ENCODE data around the gene TECPR2.

The TECPR2 gene

DNA sequence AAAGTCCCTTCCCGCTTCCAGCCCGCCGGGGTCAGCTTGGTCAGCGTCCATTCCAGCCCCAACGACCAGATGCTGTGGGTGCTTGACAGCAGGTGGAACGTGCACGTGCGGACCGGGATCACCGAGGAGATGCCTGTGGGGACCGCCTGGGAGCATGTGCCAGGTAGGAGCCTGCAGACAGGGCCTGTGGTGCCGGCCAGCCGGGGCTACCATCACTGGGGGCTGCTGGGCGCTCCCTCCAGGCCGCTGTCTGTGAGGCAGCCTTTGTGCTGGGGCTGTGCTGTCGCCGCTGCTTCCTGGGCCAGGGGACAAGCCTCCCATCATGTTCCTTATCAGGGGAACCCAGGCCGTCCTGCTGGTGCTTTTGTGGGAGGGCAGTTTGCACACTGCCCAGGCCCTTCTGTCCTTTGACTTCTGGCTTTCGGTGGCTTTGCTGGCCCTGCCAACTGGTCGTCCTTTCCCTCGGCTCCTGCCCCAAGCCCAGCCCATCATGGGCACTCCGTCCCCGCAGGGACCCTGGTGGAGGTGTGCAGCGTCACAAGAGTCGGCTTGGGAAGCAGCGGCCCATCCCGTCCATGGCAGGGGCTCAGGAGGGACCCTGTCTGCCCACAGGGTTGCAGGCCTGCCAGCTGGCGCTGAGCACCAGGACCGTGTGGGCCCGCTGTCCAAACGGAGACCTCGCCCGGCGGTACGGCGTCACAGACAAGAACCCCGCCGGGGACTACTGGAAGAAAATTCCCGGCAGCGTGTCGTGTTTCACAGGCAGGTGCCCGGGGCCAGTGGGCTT lies 134.4 kb downstream of the TECPR2 start:
- DNase-seq (ENCODE audit: low read depth in 2 of 2) = no peak

DNA sequence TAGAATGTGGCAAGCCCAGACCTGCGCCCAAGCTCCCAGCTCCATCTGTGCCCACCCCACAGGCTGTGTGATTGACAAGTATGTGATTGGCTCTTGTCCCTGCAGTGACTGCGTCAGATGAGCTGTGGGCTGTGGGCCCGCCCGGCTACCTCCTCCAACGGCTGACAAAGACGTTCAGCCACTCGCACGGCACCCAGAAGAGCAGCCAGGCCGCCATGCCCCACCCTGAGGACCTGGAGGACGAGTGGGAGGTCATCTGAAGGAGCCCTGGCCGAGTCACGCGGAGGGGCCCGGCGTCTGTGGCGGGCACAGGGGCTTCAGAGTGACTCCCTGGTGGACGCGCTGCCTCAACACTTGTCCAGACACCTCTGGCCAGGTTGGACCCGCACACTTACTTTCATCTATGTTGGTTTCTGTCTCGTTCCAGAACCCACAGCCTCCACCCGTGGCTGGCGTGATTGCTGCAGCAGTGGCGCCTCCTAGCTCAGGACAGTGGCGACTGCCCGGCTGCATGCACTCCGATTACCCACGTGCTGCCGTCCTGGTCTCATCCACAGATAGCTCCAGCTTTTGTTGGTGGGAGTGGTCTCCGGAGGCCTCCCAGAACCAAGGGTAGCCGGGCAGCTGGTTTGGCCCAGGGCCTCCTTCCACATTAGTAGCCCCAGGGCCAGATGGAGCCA lies 135.4 kb downstream of the TECPR2 start:
- DNase-seq (ENCODE audit: low read depth in 2 of 2) = no peak

DNA sequence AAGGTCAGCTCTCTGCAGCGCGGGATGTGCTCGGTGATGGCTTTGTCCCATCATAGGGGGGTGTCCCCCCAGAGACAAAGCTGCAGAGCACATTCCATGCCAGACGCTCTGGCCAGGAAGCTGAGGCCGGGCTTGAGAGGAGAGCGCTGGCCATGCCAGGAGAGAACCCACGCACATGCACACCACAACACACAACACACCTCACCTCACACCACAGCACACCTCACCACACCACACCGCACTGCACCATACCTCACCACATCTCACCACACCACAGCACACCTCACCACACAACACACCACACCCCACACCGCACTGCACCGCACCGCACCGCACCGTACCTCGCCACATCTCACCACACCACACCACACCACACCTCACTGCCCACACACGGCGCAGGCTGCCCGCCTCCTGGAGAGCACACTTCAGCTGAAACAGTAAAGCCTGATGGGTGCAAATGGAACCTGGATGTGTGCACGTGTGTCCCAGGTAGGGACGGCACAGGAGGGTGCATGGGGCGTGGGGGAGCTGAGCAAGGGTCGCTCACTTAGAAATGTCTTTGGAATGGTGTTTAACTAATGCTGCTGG lies 136.0 kb downstream of the TECPR2 start:
- no peak for DNase-seq (ENCODE audit: low read depth in 2 of 2)

DNA sequence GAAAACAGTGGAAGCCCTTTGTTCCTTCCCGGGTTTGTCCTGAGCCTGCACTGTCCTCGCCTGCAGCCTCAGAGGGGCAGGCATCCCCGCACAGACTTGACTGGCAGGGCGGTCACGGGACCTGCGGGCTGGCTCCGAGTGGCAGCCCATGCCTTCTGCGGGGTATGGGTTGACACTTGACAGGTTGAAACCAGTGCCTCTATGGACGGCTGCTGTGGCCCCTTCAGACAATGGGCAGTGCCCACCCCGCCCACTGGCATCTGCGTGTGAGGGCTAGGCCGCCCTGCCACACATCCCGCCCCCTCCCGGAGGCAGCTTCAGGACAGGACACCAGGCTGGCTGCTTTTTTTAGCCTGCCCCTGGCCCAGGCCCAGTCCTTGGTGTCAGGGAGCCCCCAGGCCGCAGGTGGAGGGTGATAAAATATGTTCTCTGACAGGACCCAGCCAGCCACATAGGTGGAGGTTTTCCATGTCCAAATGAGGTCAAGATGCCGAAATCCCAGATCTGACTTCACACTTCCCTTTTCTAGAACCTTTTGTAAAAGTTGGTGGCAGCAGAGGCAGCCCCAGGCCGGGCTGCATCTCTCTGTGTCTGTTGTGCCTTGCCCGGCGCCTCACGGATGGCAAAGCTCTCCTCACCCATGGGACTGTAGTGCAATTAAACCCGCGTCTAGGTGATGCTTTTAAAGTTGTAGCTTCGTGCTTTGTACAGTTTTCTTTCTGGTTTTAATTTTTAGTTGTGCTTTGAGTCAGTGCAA lies 136.8 kb downstream of the TECPR2 start:
- no peak for DNase-seq (ENCODE audit: low read depth in 2 of 2)

DNA sequence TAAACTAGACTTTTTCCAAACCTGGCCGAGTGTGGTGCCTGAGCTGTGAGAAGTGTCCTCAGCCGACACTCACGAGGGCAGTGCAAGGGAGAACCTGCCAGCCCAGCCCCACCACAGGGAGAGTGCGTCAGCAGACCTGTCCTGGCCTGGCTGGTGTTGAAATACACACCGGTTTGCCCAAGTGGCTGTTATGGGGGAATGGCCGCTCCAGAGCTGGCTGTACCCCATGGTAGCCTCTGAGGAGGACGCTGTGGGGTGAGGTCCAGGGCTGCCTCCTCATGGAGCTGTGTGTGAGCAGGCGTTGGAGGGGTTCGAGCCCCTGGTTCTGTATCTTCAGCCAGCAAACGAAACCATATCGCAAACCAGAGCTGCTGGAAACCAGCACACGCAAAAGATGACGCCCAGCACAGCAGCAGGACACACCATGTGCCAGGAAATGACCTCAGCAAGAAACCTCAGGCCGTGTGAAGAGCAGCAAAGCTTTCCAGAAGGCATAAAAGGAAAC lies 137.5 kb downstream of the TECPR2 start:
- no peak for DNase-seq (ENCODE audit: low read depth in 2 of 2)

DNA sequence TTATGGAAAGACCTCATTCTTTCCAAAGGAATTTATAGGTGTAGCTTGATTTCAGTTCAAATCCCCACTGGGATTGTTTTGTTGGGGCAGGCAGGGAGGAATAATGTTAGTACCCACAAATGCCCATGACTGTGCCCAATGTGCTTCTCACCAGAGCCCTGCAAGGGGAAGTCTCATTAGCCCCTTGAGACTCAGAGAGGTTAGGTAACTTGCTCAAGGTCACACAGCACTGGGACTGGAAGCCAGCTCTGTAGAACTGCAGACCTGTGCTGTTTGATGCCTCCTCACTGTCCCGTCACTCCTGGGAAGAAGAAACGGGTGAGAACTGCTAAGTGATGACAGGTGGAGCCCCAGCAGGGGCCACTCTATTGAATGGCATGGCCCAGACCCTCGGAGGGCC lies 138.0 kb downstream of the TECPR2 start:
- DNase-seq (ENCODE audit: low read depth in 2 of 2) = no peak

DNA sequence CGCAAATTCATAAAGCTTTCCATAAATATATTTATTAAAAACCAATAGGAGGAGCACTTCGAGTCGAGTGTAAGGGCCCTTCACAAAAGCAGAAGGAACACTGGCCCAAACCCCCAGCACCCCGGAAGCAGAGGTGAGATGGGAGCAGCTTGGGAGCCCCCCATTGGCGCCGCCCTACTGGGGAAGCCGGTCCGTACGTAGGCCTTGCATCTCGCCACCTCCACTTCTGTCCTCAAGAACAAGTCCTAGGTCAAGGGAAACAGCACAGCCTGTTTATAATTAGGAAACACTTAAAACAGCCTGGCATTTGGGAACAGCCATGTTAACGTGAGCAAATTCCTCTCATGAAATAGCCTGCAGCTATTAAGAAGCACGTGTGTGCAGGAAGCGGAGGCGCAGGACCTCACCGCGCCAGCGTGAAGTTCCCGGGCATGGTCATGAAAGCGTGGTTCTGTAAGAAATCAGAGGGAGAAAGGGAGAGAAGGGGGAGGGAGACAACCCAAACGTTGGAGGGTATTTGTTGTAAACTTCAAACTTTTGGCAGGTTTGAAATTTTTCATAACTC lies 139.1 kb downstream of the TECPR2 start:
- no peak for DNase-seq (ENCODE audit: low read depth in 2 of 2)

DNA sequence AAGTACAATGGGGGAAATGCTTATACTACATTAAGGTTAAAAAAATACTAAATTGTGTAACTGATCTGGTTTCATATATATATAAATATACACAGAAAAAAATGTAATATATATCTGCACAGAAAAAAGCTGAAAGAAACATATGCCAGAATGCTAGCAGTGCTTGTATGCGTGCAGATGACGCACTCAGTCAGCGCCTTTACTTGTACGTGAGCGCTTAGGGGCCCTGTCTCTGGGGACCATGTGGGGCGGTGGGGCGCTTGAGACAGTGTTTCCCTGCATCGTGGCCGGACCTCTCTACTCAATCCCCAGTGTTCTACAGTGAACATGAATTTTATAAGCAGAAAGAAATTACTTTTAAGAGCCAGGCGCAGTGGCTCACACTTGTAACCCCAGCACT lies 139.8 kb downstream of the TECPR2 start:
- DNase-seq (ENCODE audit: low read depth in 2 of 2) = no peak

DNA sequence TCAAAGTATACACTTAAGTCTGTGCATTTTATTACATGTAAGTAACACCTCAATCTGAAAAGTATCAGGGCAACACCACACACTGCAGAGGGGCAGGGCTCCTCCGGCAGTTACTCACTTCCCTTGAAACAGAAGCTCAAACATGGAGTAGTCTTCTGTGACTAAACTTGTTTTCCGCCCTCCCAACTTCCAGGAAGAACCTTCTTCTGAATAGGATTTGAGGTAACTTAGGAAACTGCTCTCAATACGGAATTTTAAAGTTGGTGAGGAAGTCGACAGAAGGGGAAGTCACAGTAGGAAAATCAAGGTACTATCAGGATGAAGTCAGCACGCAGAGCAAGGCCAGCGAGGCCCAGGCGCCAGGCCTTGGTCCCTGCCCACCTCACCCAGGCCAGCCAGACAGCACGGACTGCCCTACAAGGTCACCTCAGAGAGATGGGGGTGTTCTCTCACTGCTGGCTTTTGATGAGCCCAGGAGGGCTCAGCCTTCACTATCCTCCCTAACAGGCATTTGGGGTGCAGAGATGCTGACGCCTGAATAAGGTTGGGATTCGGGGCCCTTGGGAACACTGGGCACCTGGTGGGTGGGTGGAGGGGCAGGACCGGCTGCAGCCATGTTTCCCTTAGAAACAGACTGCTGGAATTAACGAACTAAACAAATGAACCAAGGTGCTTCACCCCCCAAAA lies 141.0 kb downstream of the TECPR2 start:
- DNase-seq (ENCODE audit: low read depth in 2 of 2) = no peak

DNA sequence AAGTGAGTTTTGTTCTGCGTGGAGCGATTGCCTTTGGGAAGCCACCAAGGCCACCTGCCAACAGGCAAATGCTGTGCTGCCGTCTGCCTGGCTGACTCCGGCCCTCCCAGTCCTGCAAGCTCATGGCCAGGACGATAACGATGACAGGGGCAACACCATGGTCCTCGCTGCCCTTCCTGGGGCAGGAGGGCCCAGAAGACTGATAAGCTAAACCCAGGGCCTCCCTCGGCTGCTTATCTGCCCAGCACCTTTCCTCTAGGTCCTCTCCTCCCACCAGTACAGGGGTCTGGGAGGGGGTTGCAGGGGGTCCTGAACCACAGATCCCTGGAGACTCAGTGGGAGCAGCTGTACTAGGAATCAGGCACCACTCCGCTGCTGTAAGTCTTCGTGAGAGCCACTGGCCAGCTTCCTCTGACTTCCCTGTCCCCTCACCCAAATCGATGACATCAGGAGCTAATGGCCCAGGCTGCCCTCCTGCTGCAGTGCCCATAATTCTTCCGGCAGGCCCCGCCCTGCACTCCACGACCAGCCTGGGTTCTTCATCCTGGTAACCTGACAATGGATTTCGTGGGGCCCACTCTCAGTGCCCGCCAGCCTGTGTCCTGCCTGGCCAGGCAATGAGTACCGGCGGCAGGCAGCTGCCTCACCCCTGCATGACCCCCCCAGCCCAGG lies 141.7 kb downstream of the TECPR2 start:
- no peak for DNase-seq (ENCODE audit: low read depth in 2 of 2)

DNA sequence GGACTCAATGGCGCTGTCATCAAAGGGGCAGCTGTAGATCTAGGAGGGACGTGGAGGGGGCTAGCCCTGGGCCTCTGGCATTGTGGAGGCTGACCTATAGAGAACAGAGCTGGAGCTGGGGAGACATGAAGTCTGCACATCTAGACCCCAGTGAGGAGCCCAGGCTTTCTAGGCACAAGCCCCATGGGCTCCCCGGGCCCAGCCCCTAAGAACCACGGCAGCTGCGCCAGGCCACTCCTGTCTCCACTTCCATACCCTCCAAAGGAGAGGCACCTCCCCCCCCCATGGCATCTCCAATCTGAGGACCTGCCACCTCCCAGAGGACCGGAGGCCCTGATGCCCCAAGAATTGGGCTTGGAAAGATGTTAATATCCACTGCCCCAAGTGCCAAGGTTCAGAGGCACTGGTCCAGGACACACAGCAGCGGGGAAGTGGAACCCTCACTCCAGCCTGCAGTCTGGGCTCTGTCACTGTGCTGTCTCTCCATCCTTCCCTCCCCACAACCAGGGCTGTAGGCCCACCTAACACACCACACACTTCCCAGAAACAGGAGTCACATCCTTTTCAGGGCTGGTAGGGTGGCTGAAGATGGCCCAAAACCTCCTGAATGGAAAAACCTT lies 142.4 kb downstream of the TECPR2 start:
- no peak for DNase-seq (ENCODE audit: low read depth in 2 of 2)

DNA sequence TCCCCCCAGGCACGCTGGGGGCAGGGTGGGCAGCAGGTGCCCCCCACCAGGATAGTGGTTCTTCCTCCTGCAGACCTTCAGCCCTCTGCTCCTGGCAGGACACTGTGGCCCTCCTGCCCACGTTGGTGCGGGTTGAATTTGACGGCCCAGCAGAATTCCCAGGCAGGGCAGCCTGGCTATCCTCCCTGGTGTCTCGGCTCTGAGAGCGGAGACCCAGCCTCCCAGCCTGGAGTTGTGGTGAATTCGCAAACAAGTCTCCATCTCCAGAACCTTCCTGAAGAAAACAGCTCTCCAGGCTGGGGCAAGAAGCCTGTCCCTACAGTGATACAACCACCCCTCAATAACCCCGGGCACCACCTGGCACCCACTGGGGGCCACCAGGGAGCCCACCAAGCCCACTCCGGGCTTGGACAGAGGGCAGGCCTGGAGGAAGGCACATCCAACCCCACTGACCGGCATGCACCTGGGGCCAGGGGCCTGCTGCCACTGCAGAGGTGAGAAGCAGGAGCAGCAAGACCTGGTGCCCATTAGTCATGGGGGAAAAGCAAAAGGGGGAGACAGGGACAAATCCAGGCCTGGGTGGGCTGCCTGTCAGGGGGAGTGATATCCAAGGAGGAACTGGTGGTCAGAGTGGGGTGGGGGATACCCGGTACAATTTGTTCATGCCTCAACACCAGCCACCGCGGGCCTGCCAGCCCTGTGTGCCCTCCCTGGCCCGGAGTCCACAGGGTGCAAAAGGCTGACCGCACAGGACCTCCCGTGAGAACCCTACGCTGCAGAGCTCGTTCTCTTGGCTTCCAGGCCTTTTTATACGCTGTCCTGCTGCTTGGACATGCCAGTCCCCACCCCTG lies 143.3 kb downstream of the TECPR2 start:
- no peak for DNase-seq (ENCODE audit: low read depth in 2 of 2)

DNA sequence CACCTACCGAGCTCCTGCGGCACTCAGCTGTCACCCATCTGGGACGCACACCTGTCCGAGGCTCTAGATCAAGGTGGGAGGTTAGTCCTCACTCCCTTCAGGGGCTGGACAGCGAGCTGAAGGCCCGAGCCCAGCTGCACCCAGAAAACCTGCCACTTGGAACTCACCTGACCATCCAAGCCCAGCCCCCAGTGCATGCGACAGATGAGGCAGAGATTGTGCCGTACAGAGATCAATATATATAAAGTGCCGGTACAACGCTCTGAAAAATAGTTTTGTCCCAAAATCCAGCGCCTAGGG lies 143.8 kb downstream of the TECPR2 start:
- no peak for DNase-seq (ENCODE audit: low read depth in 2 of 2)

DNA sequence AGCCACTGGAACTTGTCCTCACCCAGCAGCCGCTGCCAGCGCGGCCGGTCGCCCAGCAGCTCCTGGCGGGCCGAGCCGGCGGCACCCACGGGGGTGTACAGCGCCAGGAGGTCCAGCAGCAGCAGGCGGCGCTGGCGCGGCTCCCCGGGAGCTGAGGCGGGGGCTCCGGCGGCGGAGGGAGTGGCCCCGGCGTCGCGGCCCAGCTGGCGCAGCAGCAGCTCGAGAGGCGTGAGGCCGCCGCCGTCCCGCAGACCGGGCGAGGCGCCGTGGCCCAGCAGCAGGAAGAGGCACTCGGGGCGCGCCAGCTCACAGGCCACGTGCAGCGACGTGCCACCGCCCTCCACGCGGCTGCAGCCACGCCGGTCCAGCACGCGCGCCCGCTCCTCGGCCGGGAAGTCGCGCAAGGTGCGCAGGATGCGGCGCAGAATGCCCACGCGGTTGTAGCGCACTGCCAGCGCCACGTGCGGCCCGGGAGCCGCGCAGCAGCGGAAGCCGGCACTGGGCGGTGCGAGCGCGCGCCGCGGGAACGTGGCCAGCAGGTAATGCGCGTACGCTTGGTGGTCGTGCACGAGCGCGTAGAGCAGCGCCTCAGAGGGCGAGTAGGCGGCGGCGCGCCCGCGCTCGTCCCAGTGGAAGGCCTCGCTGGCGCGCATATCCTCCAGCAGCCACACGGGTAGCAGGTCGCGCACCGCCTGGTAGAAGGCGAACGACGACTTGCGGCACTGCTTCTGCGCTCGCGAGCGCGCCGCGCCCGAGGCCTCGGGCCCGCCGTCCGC lies 144.5 kb downstream of the TECPR2 start:
- no peak for DNase-seq (ENCODE audit: low read depth in 2 of 2)

DNA sequence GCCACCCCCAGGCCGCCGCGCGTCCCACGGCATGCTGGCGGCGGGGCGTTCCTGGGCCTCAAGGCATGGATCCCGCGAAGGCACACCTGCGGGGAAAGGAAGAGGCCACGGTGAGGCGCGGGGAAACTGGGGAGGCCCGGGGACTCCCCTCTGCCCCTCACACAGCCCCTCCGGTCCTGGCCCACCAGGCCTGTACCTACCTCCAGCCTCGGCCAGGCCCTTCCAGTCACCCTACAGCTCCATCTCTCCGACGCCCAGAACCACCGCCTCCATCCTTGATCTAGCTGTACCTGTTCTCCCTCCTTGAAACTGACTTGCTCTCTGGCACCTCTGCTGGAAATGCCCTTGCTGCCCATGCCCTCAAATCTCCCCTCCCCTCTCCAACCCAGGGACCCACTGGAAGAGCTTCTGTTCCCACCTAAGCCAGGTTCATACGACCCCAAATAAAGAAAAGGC lies 145.1 kb downstream of the TECPR2 start:
- DNase-seq (ENCODE audit: low read depth in 2 of 2) = no peak

DNA sequence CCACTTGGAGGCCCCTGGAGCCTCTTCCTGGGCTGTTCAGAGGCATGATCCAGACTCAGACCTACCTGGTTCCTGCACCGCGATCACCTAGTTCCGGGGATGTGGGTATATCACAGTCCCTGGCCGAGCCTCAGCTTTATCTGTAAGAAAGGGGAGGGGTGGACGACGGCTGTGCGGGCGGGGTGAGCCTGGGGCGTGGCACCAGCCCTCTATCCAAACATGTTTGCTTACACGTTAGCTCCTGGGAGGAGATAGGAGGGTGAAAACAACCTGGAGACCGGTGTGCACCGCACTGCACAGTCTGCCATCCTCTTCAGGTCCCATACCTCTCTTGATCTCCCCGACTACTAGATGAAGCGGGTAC lies 145.7 kb downstream of the TECPR2 start:
- DNase-seq (ENCODE audit: low read depth in 2 of 2) = no peak

DNA sequence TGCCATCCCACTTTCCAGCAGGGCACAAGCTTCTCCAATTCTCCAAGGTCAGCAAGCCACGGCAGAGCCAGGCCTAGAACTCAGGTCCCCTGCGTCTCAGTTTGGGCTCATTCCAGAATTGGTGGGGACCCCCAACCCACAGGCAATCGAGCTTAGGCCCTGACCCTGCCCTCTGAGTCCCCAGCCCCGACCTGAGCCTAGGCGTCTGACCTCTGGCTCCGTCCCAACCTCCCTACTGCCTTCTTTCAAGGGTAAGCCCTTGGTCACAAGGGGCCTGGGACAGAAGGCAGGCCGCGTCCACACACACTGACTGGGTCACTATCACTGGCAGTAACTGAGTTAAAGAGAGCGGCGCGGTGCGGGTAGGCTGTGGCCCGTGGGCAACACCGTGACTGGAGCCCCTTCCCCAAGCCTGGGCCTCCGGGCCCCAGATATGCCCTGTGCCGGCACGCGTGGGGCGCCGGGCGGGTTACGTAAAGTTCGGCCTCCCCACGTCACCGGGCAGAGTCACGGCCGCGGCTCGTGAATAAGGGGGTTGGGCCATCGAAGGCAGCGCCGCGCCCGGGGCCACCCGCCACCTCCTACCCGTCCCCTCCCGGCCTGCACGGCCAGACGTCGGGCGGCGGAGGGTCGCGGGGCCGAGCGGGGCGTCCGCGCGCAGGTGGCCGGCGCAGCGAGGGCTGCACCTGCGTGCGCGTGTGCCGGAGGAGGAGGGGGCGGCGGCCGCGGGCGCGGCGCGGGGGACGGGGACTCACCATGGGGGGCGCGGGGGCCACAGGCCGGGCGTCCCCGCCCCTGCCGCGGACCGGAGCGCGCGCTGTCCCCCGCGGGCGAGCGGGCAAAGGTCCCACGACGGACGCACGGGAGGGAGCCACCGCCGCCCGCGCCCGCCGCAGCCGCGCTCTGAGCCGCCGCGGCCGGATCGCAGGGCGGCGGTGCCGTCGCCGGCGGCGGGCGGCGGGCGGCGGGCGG lies 146.3 kb downstream of the TECPR2 start:
- DNase-seq (ENCODE audit: low read depth in 2 of 2) = no peak
